SK-N-SH (cell line): ENCODE measurements around the gene LRRC57. TPM values are rescaled to one million over a fixed set of nuclear protein-coding genes. Genes with fewer than 3 reads are reported as not detected.

ENCODE experiments used
- CTCF ChIA-PET: fragments of 300-600, 350-600 bp; formaldehyde crosslinking; extraction: SDS; loops from one replicate; lab custom pipeline; 2021; lab: Yijun Ruan, JAX
- POLR2A ChIA-PET: fragments of 350-600 bp; sonication (Branson Sonifier 250); formaldehyde crosslinking; extraction: SDS; loops from one replicate; lab custom pipeline; 2020; ENCODE audit warnings: antibody characterized with exemption, inconsistent platforms; lab: Yijun Ruan, JAX
- DNase-seq: peaks from one replicate; pipeline ENCODE4 v3.0.0; 2012
- H2AFZ ChIP-seq: fragments of 200-600 bp; sonication (generic); 2 replicates; pipeline ENCODE4 v1.8.1; 2016; ENCODE audit warnings: antibody characterized with exemption, mild to moderate bottlenecking, low read depth
- H3F3A ChIP-seq: fragments of 200-600 bp; sonication (generic); replicated peaks from 2 replicates; pipeline ENCODE3; 2016; ENCODE audit warnings: antibody characterized with exemption, mild to moderate bottlenecking; ENCODE audit not compliant: insufficient read depth
- H3K27ac ChIP-seq, 2 experiments: fragments of 200-500 bp in 1 of 2; fragments of 200-600 bp in 1 of 2; sonication (Bioruptor generic) in 1 of 2; sonication (generic), shearing (Covaris generic) in 1 of 2; 2 replicates each; pipeline versions ENCODE4 v1.5.1 to v1.6.1; 2014 to 2016; ENCODE audit warnings: low read depth in 2 of 2, inconsistent platforms in 1 of 2, low read length in 1 of 2, mild to moderate bottlenecking in 1 of 2, mixed read lengths in 1 of 2
- H3K27me3 ChIP-seq: fragments of 200-600 bp; sonication (generic), shearing (Covaris generic); 2 replicates; pipeline ENCODE4 v1.6.1; 2016; ENCODE audit warnings: mixed run types; ENCODE audit not compliant: insufficient read depth
- H3K36me3 ChIP-seq, 2 experiments: fragments of 200-500 bp in 1 of 2; fragments of 200-600 bp in 1 of 2; sonication (Bioruptor generic) in 1 of 2; sonication (generic) in 1 of 2; replicated peaks in 1 of 2; 2 replicates each; pipeline versions ENCODE3 to v1.5.1; 2014 to 2016; ENCODE audit warnings: low read length in 1 of 2, mild to moderate bottlenecking in 1 of 2; ENCODE audit not compliant: insufficient read depth in 2 of 2, control insufficient read depth in 1 of 2
- H3K4me1 ChIP-seq, 2 experiments: fragments of 200-500 bp in 1 of 2; fragments of 200-600 bp in 1 of 2; sonication (Bioruptor generic) in 1 of 2; sonication (generic), shearing (Covaris generic) in 1 of 2; 2 replicates each; pipeline versions ENCODE4 v1.5.1 to v1.6.1; 2014 to 2016; ENCODE audit warnings: low read depth in 1 of 2, low read length in 1 of 2, mixed run types in 1 of 2; ENCODE audit not compliant: insufficient read depth in 2 of 2, control insufficient read depth in 1 of 2
- H3K4me2 ChIP-seq: fragments of 200-600 bp; sonication (generic), shearing (Covaris generic); 2 replicates; pipeline ENCODE4 v1.6.1; 2017; ENCODE audit warnings: mixed run types
- H3K4me3 ChIP-seq, 2 experiments: fragments of 200-500 bp in 1 of 2; fragments of 200-600 bp in 1 of 2; sonication (Bioruptor generic) in 1 of 2; sonication (generic), shearing (Covaris generic) in 1 of 2; 2 replicates each; pipeline versions ENCODE4 v1.5.1 to v1.8.1; 2014 to 2016; ENCODE audit warnings: low read depth in 2 of 2, inconsistent platforms in 1 of 2, low read length in 1 of 2, mild to moderate bottlenecking in 1 of 2, mixed read lengths in 1 of 2, moderate library complexity in 1 of 2
- H3K79me2 ChIP-seq: fragments of 200-600 bp; sonication (generic); 2 replicates; pipeline ENCODE4 v1.8.1; 2017; ENCODE audit warnings: mild to moderate bottlenecking; ENCODE audit not compliant: insufficient read depth
- H3K9ac ChIP-seq: fragments of 200-600 bp; sonication (generic); 2 replicates; pipeline ENCODE4 v1.6.1; 2017; ENCODE audit warnings: mixed run types
- H3K9me2 ChIP-seq: fragments of 200-600 bp; sonication (generic); 2 replicates; pipeline ENCODE4 v1.6.1; 2017; ENCODE audit warnings: mixed run types
- H3K9me3 ChIP-seq: fragments of 200-600 bp; sonication (generic); 2 replicates; pipeline ENCODE4 v1.6.1; 2017; ENCODE audit warnings: mixed run types, mild to moderate bottlenecking, moderate library complexity
- H4K20me1 ChIP-seq: fragments of 200-600 bp; sonication (generic); 2 replicates; pipeline ENCODE4 v1.6.1; 2017; ENCODE audit warnings: mild to moderate bottlenecking, mixed run types; ENCODE audit not compliant: insufficient read depth
- CHD2 ChIP-seq: fragments of 150-350 bp; IDR thresholded peaks from 2 replicates; pipeline ENCODE4 v1.6.1; 2018; ENCODE audit warnings: low read length; ENCODE audit not compliant: partially characterized antibody
- EP300 ChIP-seq, 2 experiments: IDR thresholded peaks; 2 replicates each; pipeline versions ENCODE4 v1.4.0 to v1.6.1; 2012; ENCODE audit warnings: borderline replicate concordance in 1 of 2, low read depth in 1 of 2, low read length in 1 of 2
- EZH2phosphoT487 ChIP-seq: fragments of 200-600 bp; sonication (generic); IDR thresholded peaks from 2 replicates; pipeline ENCODE4 v1.6.1; 2017; ENCODE audit warnings: low read depth, mixed run types, mild to moderate bottlenecking, antibody characterized with exemption, moderate library complexity, borderline replicate concordance
- FOXM1 ChIP-seq: IDR thresholded peaks from 2 replicates; pipeline ENCODE4 v1.4.0; 2012; ENCODE audit warnings: low read depth, mild to moderate bottlenecking
- GATA2 ChIP-seq: sonication (generic); formaldehyde crosslinking; IDR thresholded peaks from 2 replicates; pipeline ENCODE4 v1.5.0; 2020; ENCODE audit warnings: mild to moderate bottlenecking, missing genetic modification reagents
- JUND ChIP-seq: IDR thresholded peaks from 2 replicates; pipeline ENCODE4 v1.4.0; 2012
- NFIC ChIP-seq: IDR thresholded peaks from 2 replicates; pipeline ENCODE4 v1.4.0; 2012; ENCODE audit warnings: borderline replicate concordance
- POLR2AphosphoS5 ChIP-seq: IDR thresholded peaks from 2 replicates; pipeline ENCODE4 v1.6.1; 2012; ENCODE audit warnings: low read depth, low read length
- RFX5 ChIP-seq: IDR thresholded peaks from 2 replicates; pipeline ENCODE4 v1.6.1; 2012; ENCODE audit warnings: mild to moderate bottlenecking, improper control_type of control experiment, low read length
- RXRA ChIP-seq: IDR thresholded peaks from 2 replicates; pipeline ENCODE4 v1.4.0; 2012; ENCODE audit warnings: low read depth, mild to moderate bottlenecking, borderline replicate concordance
- TAF1 ChIP-seq: IDR thresholded peaks from 2 replicates; pipeline ENCODE4 v1.6.1; 2012; ENCODE audit warnings: low read depth, mild to moderate bottlenecking, low read length, moderate library complexity, borderline replicate concordance
- YY1 ChIP-seq: IDR thresholded peaks from 2 replicates; pipeline ENCODE4 v1.4.0; 2012; ENCODE audit warnings: low read depth, mild to moderate bottlenecking
- WGBS: methylation state at CpG from one replicate; pipeline ENCODE4 v1.1.6; 2017; ENCODE audit warnings: low lambda C conversion rate; 5-methylcytosine and 5-hydroxymethylcytosine counted together
- polyA plus RNA-seq, 3 experiments: library from polyadenylated mRNA; depleted of rRNA; stranded (reverse); fragments of >200 nt; gene quantifications; 2 replicates each; pipeline ENCODE4 v1.2.3, GENCODE V29; 2012
- TF ChIP-seq, protein P1 (sequence below): fragments of 200-600 bp; sonication (generic); IDR thresholded peaks from 2 replicates; pipeline ENCODE4 v1.6.1; 2017; ENCODE audit warnings: antibody characterized with exemption, mild to moderate bottlenecking, moderate library complexity
- TF ChIP-seq, protein P2 (sequence below): IDR thresholded peaks from 2 replicates; pipeline ENCODE4 v1.4.0; 2012; ENCODE audit warnings: low read depth, borderline replicate concordance
- TF ChIP-seq, protein P3 (sequence below): IDR thresholded peaks from 2 replicates; pipeline ENCODE4; 2012

LRRC57 gene
- polyA plus RNA-seq, 1 of the 3 experiments (the other 2 are of a cell fraction) = 6.4 TPM

DNA sequence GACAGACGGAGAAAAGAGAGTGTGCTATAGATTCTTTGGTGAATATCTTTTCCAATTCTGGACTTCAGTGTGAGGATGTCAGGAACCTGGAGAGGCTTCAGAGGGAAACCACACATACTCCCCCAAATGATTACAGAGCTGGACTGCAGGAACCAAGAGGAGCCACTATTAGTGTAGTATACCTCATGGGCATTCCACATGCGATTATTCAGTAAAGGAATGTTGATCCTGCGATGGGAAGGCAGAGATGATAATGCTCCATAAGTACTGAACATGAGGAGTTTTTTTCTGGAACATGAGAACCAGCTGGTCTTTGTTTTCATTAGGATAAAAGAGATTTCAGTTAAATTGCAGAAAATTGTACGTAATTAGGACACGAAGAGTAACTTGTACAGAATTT, 45.5 kb upstream of the LRRC57 start:
- no peak overlapping the region for H3K4me3 ChIP-seq
- H3K27me3 ChIP-seq = no peaks in the 10 kb centered on the region
- no peaks in the 10 kb centered on the region for H3K79me2 ChIP-seq
- no peak overlapping the region for H2AFZ ChIP-seq
- WGBS = 86% methylated on average over 5 of the region's 5 CpGs
- no peaks in the 10 kb centered on the region for H3K9me2 ChIP-seq
- peaks cover 0 to 4% of the 10 kb centered on the region in 2 experiments; a peak in 1 of 4 replicates for H3K4me1 ChIP-seq
- CTCF ChIA-PET = no interaction called here
- H3K36me3 ChIP-seq = no peaks in the 10 kb centered on the region
- no peaks in the 10 kb centered on the region for H4K20me1 ChIP-seq
- H3K4me2 ChIP-seq = no peak overlapping the region
- DNase-seq = no peak
- H3K9me3 ChIP-seq = no peaks in the 10 kb centered on the region
- POLR2A ChIA-PET = no interaction called here
- no peak for TF ChIP-seq YY1
- no peak for TF ChIP-seq TAF1
- TF ChIP-seq CHD2 = no peak
- no peak for TF ChIP-seq NFIC
- TF ChIP-seq RFX5 = no peak
- TF ChIP-seq POLR2AphosphoS5 = no peak
- TF ChIP-seq EP300 (IDR thresholded peaks at IDR 0.05; ENCODE audit: borderline replicate concordance in 1 of 2, low read depth in 1 of 2, low read length in 1 of 2) = no peak
- TF ChIP-seq GATA2 (CRISPR knock-in tag) = no peak
- TF ChIP-seq, protein P1, sequence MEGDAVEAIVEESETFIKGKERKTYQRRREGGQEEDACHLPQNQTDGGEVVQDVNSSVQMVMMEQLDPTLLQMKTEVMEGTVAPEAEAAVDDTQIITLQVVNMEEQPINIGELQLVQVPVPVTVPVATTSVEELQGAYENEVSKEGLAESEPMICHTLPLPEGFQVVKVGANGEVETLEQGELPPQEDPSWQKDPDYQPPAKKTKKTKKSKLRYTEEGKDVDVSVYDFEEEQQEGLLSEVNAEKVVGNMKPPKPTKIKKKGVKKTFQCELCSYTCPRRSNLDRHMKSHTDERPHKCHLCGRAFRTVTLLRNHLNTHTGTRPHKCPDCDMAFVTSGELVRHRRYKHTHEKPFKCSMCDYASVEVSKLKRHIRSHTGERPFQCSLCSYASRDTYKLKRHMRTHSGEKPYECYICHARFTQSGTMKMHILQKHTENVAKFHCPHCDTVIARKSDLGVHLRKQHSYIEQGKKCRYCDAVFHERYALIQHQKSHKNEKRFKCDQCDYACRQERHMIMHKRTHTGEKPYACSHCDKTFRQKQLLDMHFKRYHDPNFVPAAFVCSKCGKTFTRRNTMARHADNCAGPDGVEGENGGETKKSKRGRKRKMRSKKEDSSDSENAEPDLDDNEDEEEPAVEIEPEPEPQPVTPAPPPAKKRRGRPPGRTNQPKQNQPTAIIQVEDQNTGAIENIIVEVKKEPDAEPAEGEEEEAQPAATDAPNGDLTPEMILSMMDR = no peak
- TF ChIP-seq RXRA = no peak
- TF ChIP-seq, protein P2, sequence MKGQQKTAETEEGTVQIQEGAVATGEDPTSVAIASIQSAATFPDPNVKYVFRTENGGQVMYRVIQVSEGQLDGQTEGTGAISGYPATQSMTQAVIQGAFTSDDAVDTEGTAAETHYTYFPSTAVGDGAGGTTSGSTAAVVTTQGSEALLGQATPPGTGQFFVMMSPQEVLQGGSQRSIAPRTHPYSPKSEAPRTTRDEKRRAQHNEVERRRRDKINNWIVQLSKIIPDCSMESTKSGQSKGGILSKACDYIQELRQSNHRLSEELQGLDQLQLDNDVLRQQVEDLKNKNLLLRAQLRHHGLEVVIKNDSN = no peak
- TF ChIP-seq EZH2phosphoT487 = no peak
- no peak for TF ChIP-seq FOXM1
- peaks cover 4% of the 10 kb centered on the region for H3F3A ChIP-seq
- H3K9ac ChIP-seq = no peak overlapping the region
- no peak overlapping the region for H3K27ac ChIP-seq

DNA sequence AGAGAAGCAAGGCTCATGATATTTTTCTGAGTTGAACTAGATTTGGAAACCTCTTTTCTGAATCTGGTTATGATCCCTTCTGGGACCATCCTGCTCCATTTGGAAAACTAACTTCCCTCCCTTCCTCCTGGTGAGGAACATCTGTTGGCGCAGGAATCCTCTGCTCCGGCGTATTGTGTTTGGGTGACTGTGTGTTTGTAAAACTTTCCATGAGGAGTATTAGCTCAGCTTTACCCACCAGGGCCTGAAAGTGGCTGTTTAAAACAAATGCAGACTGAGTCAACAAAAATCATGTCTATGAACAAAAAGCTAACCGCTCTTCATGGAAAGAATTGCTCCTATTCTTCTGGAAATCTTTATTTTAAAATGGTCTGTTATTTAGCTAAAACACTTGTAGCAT, 44.5 kb upstream of the LRRC57 start:
- H3K4me2 ChIP-seq = no peak overlapping the region
- H4K20me1 ChIP-seq = no peaks in the 10 kb centered on the region
- ChIA-PET POLR2A (no interaction called here), CTCF (interaction anchor here (2.0 kb wide), 1 partner anchor 11 kb away, joined by 8 read pairs; no protein-coding TSS in a partner anchor)
- peaks cover 4% of the 10 kb centered on the region for H3F3A ChIP-seq
- TF ChIP-seq, protein P3, sequence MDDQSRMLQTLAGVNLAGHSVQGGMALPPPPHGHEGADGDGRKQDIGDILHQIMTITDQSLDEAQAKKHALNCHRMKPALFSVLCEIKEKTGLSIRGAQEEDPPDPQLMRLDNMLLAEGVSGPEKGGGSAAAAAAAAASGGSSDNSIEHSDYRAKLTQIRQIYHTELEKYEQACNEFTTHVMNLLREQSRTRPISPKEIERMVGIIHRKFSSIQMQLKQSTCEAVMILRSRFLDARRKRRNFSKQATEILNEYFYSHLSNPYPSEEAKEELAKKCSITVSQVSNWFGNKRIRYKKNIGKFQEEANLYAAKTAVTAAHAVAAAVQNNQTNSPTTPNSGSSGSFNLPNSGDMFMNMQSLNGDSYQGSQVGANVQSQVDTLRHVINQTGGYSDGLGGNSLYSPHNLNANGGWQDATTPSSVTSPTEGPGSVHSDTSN = no peak
- no peak for TF ChIP-seq JUND
- H2AFZ ChIP-seq = no peak overlapping the region
- no peaks in the 10 kb centered on the region for H3K9me3 ChIP-seq
- no peaks in the 10 kb centered on the region; the same call in 1 of the 2 replicates for H3K79me2 ChIP-seq
- H3K27me3 ChIP-seq = no peaks in the 10 kb centered on the region
- no peak overlapping the region for H3K27ac ChIP-seq
- no peaks in the 10 kb centered on the region for H3K36me3 ChIP-seq
- 93% methylated on average over 4 of the region's 4 CpGs for WGBS
- peaks cover 2 to 6% of the 10 kb centered on the region in 2 experiments; a peak in 2 of 4 replicates for H3K4me1 ChIP-seq
- no peak for DNase-seq
- no peak overlapping the region for H3K9ac ChIP-seq
- H3K4me3 ChIP-seq = no peak overlapping the region
- no peaks in the 10 kb centered on the region for H3K9me2 ChIP-seq
